PC-3 (cell line): ENCODE measurements around the gene SPEN. TPM values are rescaled to one million over a fixed set of nuclear protein-coding genes. Genes with fewer than 3 reads are reported as not detected.

Experiments
- ATAC-seq: fragments of 200-7000 bp; cut with Tn5 transposase; 2 replicates; pipeline ENCODE4 v1.9.1; 2020; ENCODE audit warnings: mild to moderate bottlenecking, moderate library complexity
- BruUV-seq: library from RNA; stranded (reverse); fragments of 400-500 nt; replicated peaks from 2 replicates; lab custom pipeline; 2021; lab: Mats Ljungman, UMichigan
- CTCF ChIA-PET: fragments of 300-600 bp; sonication (Branson Sonifier 250); formaldehyde crosslinking; loops from one replicate; lab custom pipeline; 2022; ENCODE audit warnings: antibody characterized with exemption; lab: Charles Lee
- POLR2A ChIA-PET: fragments of 300-600 bp; sonication (Branson Sonifier 250); formaldehyde crosslinking; loops from one replicate; lab custom pipeline; 2022; ENCODE audit warnings: antibody characterized with exemption; ENCODE audit not compliant: unreplicated experiment; lab: Charles Lee
- DNase-seq: peaks from one replicate; pipeline ENCODE4 v3.0.0-alpha.2; 2015
- H2AFZ ChIP-seq: fragments of 300-600 bp; sonication (generic); 2 replicates; pipeline ENCODE4 v1.6.0; 2016; ENCODE audit warnings: antibody characterized with exemption, low read length
- H3F3A ChIP-seq: fragments of 300-600 bp; sonication (generic); one replicate; pipeline ENCODE4 v1.6.0; 2017; ENCODE audit warnings: antibody characterized with exemption, low read length, control low read depth, mild to moderate bottlenecking; ENCODE audit not compliant: unreplicated experiment
- H3K27ac ChIP-seq: fragments of 300-600 bp; sonication (generic); 2 replicates; pipeline ENCODE4 v1.5.1; 2016; ENCODE audit warnings: mild to moderate bottlenecking, low read length
- H3K27me3 ChIP-seq: fragments of 300-600 bp; sonication (generic); 2 replicates; pipeline ENCODE4 v1.6.1; 2016; ENCODE audit warnings: low read length, mixed read lengths
- H3K36me3 ChIP-seq: fragments of 300-600 bp; sonication (generic); 2 replicates; pipeline ENCODE4 v1.6.1; 2016; ENCODE audit warnings: low read depth, mixed run types, low read length, mixed read lengths
- H3K4me1 ChIP-seq: fragments of 300-600 bp; sonication (generic); 2 replicates; pipeline ENCODE4 v1.5.1; 2016; ENCODE audit warnings: low read length; ENCODE audit not compliant: insufficient read depth
- H3K4me2 ChIP-seq: fragments of 300-600 bp; sonication (generic); 2 replicates; pipeline ENCODE4 v1.6.0; 2016; ENCODE audit warnings: low read length
- H3K4me3 ChIP-seq: fragments of 300-600 bp; sonication (generic); 2 replicates; pipeline ENCODE4 v1.5.1; 2016; ENCODE audit warnings: mild to moderate bottlenecking, low read length, mixed read lengths
- H3K79me2 ChIP-seq: fragments of 300-600 bp; sonication (generic); 2 replicates; pipeline ENCODE4 v1.6.1; 2017; ENCODE audit warnings: low read length, mixed read lengths
- H3K9ac ChIP-seq: fragments of 300-600 bp; sonication (generic); 2 replicates; pipeline ENCODE4 v1.6.0; 2016; ENCODE audit warnings: mild to moderate bottlenecking, low read length
- H3K9me2 ChIP-seq: fragments of 300-600 bp; sonication (generic); replicated peaks from 2 replicates; pipeline ENCODE4 v1.6.1; 2016; ENCODE audit warnings: mixed run types, low read length, mixed read lengths
- H3K9me3 ChIP-seq: fragments of 300-600 bp; sonication (generic); 2 replicates; pipeline ENCODE4 v1.6.1; 2016; ENCODE audit warnings: low read length, mixed read lengths
- H4K20me1 ChIP-seq: fragments of 300-600 bp; sonication (generic); 2 replicates; pipeline ENCODE4 v1.6.1; 2016; ENCODE audit warnings: low read length, mixed read lengths
- EZH2 ChIP-seq: fragments of 300-600 bp; sonication (generic); IDR thresholded peaks from one replicate; pipeline ENCODE4 v1.6.1; 2017; ENCODE audit warnings: antibody characterized with exemption, mild to moderate bottlenecking, low read length; ENCODE audit not compliant: unreplicated experiment
- EZH2phosphoT487 ChIP-seq: fragments of 300-600 bp; sonication (generic); IDR thresholded peaks from 2 replicates; pipeline ENCODE4 v1.6.1; 2018; ENCODE audit warnings: mild to moderate bottlenecking, antibody characterized with exemption, low read length, borderline replicate concordance
- intact Hi-C: fragments of 100-400 bp; cut with micrococcal nuclease; formaldehyde crosslinking; loops from 2 replicates; pipeline ENCODE4 v1.9.0; 2023
- total RNA-seq: library from RNA; depleted of rRNA; stranded (reverse); fragments of >200 nt; gene quantifications from 2 replicates; pipeline ENCODE4 v1.2.3, GENCODE V29; 2014
- TF ChIP-seq, protein P1 (sequence below): fragments of 300-600 bp; sonication (generic); conservative IDR thresholded peaks from 2 replicates; pipeline ENCODE4 v1.5.1; 2017; ENCODE audit warnings: antibody characterized with exemption, low read depth, mild to moderate bottlenecking, low read length

The SPEN gene
- total RNA-seq, 1 experiment from 2014 or later = 26.7 TPM

DNA sequence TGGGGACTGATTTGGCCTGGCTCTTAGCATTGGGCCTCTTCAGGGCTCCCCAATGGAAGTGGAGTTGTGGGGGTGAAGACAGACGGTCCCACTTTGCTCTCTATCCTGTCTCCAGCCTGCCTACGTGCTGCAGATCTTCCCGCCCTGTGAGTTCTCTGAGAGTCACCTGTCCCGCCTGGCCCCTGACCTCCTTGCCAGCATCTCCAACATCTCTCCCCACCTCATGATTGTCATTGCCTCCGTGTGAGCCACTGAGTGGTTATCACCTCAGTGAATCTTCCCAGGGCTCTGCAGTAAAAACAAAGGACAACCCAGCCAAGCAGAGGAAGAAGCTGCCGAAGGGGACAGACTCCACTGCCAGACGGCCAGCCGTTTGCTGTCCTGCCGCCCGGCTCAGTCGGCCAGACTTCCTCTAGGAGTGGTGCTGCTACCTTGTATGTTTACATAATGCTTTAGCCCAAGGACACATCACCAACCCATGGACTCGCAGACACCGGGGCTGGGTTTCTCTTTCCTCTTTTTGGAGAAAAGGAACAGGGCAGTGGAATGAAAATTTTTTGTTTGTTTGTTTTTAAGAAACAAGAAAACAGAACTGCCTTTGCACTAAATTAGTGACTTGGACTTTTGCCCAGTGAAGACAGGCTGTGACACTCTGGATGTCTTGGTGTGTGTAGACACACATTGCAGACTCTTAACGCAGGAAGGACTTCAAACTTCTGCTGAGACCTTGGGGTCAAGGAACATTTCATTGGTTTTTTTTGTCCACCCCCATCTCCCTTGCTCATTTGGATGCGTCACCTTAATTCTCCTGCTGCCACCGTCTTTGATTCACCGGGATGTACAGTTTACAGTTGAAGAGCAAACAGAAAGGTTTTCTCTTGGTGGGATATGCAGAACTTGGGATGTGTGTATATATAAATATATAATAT, 91.9 kb downstream of the SPEN start:
- Histone ChIP-seq H3K9me2 (no peaks in the 10 kb centered on the region), H3K27ac (no peak overlapping the region), H3K79me2 (no peaks in the 10 kb centered on the region), H3K27me3 (no peaks in the 10 kb centered on the region), H3F3A (no peaks in the 10 kb centered on the region), H3K4me3 (no peak overlapping the region), H3K9me3 (no peaks in the 10 kb centered on the region), H2AFZ (no peak overlapping the region), H3K9ac (no peak overlapping the region), H3K4me1 (0 out of 2 replicates have a peak, but pooled peaks cover 12% of the 10 kb centered on the region), H3K4me2 (no peak overlapping the region), H4K20me1 (0 out of 2 replicates have a peak, but pooled peaks cover 8% of the 10 kb centered on the region), H3K36me3 (peaks cover 38% of the 10 kb centered on the region; the same call in 1 of the 2 replicates)
- TF ChIP-seq EZH2phosphoT487 (no peak), EZH2 (no peak)
- TF ChIP-seq, protein P1, sequence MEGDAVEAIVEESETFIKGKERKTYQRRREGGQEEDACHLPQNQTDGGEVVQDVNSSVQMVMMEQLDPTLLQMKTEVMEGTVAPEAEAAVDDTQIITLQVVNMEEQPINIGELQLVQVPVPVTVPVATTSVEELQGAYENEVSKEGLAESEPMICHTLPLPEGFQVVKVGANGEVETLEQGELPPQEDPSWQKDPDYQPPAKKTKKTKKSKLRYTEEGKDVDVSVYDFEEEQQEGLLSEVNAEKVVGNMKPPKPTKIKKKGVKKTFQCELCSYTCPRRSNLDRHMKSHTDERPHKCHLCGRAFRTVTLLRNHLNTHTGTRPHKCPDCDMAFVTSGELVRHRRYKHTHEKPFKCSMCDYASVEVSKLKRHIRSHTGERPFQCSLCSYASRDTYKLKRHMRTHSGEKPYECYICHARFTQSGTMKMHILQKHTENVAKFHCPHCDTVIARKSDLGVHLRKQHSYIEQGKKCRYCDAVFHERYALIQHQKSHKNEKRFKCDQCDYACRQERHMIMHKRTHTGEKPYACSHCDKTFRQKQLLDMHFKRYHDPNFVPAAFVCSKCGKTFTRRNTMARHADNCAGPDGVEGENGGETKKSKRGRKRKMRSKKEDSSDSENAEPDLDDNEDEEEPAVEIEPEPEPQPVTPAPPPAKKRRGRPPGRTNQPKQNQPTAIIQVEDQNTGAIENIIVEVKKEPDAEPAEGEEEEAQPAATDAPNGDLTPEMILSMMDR = no peak
- BruUV-seq = TSS peak; percentile 35
- DNase-seq = peak; percentile 34
- intact Hi-C loops = no loop called here
- ATAC-seq = peak; percentile 87
- POLR2A ChIA-PET = no interaction called here
- CTCF ChIA-PET = interaction anchor here (0.6 kb wide), 1 partner anchor 106 kb away, joined by 3 read pairs; no protein-coding TSS in a partner anchor

DNA sequence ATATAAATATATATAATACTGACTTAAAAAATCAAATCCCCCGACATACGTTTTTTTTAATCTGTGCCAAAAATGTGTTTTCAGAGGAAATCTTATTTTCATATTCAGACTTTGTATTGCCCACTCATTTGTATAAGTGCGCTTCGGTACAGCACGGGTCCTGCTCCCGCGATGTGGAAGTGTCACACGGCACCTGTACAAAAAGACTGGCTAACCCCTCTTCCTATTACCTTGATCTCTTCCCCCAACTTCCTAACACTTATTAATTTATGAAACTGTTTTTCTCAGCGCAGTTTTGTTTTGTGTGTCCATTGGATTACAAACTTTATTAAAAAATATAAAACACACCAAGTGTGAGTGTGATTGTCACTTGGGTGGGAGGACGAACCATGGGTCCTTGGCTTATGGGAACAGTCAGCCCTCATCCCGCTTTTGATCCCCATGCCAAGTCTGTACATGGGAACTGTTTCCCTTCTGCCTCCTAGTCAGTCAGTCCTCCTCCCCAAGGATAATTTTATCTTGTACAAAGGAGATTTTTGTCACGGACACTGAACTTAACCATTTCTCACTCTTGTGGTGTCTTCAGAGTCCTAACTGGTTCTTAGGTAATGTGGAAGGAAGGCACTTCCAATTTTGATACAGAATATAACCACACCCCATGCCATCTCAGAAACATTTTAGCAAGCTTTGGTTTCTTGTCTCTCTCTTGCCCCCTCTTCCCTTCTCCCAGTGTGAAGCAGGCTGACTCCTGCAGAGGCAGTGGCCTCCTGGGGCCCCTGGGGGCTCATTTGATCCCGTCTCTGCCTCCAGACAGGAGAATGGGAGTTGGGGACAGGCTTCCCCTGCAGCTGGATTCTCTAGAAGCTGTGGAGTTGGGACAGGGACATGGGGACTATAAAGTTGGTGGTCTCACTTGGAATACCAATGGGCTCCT, 92.9 kb downstream of the SPEN start:
- no peak overlapping the region for H3K27ac ChIP-seq
- no TSS peak for BruUV-seq
- POLR2A ChIA-PET = no interaction called here

More for the DNA sequence above, 92.9 kb downstream of the SPEN start:
- Histone ChIP-seq H4K20me1 (0 out of 2 replicates have a peak, but pooled peaks cover 8% of the 10 kb centered on the region), H3K36me3 (peaks cover 40% of the 10 kb centered on the region; the same call in 1 of the 2 replicates), H3F3A (no peaks in the 10 kb centered on the region), H2AFZ (no peak overlapping the region), H3K9me2 (no peaks in the 10 kb centered on the region), H3K9me3 (no peaks in the 10 kb centered on the region), H3K79me2 (no peaks in the 10 kb centered on the region), H3K4me1 (0 out of 2 replicates have a peak, but pooled peaks cover 12% of the 10 kb centered on the region), H3K4me2 (no peak overlapping the region), H3K4me3 (no peak overlapping the region), H3K27me3 (no peaks in the 10 kb centered on the region), H3K9ac (no peak overlapping the region)
- intact Hi-C loops = no loop called here
- DNase-seq = no peak
- TF ChIP-seq, protein P1 = no peak
- TF ChIP-seq EZH2phosphoT487 (no peak), EZH2 (no peak)
- no peak for ATAC-seq
- CTCF ChIA-PET = no interaction called here
